Measurements from ENCODE around the gene TLE3. TPM values are rescaled to one million over a fixed set of nuclear protein-coding genes. Genes with fewer than 3 reads are reported as not detected.
A peak's percentile ranks its signal among the peaks of the same experiment; 100 is the strongest.

TLE3 gene
- total RNA-seq, 1 experiment from 2014 or later = 98.2 TPM

DNA sequence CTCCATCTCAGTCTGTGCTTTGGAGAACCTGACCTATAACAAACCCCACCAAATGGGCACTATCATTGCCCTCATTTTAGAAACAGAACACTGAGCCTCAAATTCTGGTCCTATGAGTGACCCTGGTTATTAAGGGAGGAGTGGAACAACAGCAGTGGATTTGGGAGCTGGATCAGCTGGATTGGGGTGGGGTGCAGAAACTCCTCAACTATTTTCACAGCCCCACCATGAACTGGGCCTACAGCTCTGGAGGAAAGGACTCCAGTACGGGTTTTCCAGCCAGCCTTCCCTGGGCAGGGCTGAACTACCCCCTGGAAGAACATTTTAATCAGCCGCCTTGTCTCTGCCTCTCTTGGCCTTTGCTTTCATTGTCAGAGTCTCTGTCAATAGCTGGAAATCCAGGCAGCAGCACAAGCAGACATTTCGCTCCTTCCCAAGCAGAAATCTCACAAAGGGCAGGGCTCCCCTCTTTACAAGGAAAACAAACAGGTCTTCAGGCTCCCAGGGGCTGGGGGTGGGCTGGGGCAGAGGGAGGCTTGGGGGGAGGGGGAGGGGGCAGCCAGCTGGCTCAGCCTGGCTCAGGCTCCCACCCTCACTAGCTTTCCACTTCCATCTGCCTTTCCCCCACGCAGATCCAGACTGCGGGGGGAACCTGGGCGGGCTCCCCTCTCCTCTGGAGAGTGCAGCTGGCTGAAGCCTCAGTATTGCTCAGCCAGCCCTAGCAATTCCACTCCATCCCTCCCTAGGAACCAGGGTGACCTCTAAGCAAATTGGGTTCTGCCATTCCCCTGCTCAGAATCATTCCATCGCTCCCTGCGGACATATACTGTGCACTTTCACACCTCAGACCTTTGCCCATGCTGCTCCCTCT is 13.7 kb upstream of the TLE3 start:
- Histone ChIP-seq H3K79me2 (ENCODE audit: insufficient read depth, low read length) (no peaks in the 10 kb centered on the region), H2BK120ac (ENCODE audit: low read depth, low read length, poor library complexity, severe bottlenecking) (no peak overlapping the region), H3K23me2 (ENCODE audit: insufficient read length, low read depth, low read length, poor library complexity, severe bottlenecking) (no peaks in the 10 kb centered on the region), H3K23ac (ENCODE audit: insufficient read length, low read depth, low read length) (no peak overlapping the region), H3K27ac (ENCODE audit: insufficient read length, low read depth, low read length) (no peak overlapping the region), H4K20me1 (ENCODE audit: control insufficient read depth, insufficient read depth, insufficient read length) (no peaks in the 10 kb centered on the region), H3K27me3 (ENCODE audit: insufficient read depth, low read length) (no peaks in the 10 kb centered on the region), H4K8ac (replicated peaks; ENCODE audit: insufficient read length, low read depth, low read length) (no peak overlapping the region), H3T11ph (ENCODE audit: low read length) (no peak overlapping the region), H3K9me3 (ENCODE audit: control insufficient read depth, low read depth, low read length) (no peaks in the 10 kb centered on the region), H2AK5ac (ENCODE audit: insufficient read length, low read length) (no peak overlapping the region), H4K5ac (ENCODE audit: insufficient read length, low read depth, low read length) (no peak overlapping the region), H3K79me1 (ENCODE audit: insufficient read depth, low read depth, low read length, poor library complexity, severe bottlenecking) (no peaks in the 10 kb centered on the region), H3K4ac (ENCODE audit: low read depth, low read length) (no peak overlapping the region), H3K4me1 (ENCODE audit: insufficient read depth, low read length) (no peaks in the 10 kb centered on the region; the same call in 1 of the 2 replicates), H2BK5ac (ENCODE audit: insufficient read length, low read length) (no peak overlapping the region), H3K56ac (ENCODE audit: insufficient read length, low read depth, low read length) (no peak overlapping the region), H2AFZ (ENCODE audit: low read length) (no peak overlapping the region), H4K91ac (ENCODE audit: insufficient read length, low read depth, low read length) (no peak overlapping the region), H2BK20ac (ENCODE audit: low read depth, low read length, poor library complexity, severe bottlenecking) (no peak overlapping the region), H3K14ac (ENCODE audit: insufficient read depth, low read length) (no peak overlapping the region), H3K18ac (ENCODE audit: insufficient read length, low read depth, low read length) (no peak overlapping the region), H2BK15ac (ENCODE audit: low read depth, low read length) (no peak overlapping the region), H3K9ac (ENCODE audit: extremely low read depth, insufficient read length, low read length) (no peak overlapping the region), H2BK12ac (ENCODE audit: insufficient read length, low read depth, low read length) (no peak overlapping the region), H3K4me2 (ENCODE audit: insufficient read depth, insufficient read length, low read length) (peak overlapping the region; percentile 56)
- TF ChIP-seq, protein P1, sequence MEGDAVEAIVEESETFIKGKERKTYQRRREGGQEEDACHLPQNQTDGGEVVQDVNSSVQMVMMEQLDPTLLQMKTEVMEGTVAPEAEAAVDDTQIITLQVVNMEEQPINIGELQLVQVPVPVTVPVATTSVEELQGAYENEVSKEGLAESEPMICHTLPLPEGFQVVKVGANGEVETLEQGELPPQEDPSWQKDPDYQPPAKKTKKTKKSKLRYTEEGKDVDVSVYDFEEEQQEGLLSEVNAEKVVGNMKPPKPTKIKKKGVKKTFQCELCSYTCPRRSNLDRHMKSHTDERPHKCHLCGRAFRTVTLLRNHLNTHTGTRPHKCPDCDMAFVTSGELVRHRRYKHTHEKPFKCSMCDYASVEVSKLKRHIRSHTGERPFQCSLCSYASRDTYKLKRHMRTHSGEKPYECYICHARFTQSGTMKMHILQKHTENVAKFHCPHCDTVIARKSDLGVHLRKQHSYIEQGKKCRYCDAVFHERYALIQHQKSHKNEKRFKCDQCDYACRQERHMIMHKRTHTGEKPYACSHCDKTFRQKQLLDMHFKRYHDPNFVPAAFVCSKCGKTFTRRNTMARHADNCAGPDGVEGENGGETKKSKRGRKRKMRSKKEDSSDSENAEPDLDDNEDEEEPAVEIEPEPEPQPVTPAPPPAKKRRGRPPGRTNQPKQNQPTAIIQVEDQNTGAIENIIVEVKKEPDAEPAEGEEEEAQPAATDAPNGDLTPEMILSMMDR (conservative IDR thresholded peaks at IDR 0.05) = no peak
- no CpG with 5 or more reads among the region's 8 CpGs for WGBS (ENCODE audit: extremely low coverage, insufficient read length, low lambda C conversion rate)
- peaks cover 23 to 29% of the 10 kb centered on the region in 2 experiments for H3K4me1 Mint-ChIP-seq
- H3K27me3 Mint-ChIP-seq (ENCODE audit: low read depth) = peaks cover 46% of the 10 kb centered on the region
- H3K9me3 Mint-ChIP-seq = no peaks in the 10 kb centered on the region; a peak in 1 of 5 replicates
- peak overlapping the region in 2 of 3 experiments; percentile 70 to 81; a peak in 3 of 7 replicates for H3K27ac Mint-ChIP-seq
- H3K36me3 Mint-ChIP-seq (ENCODE audit: insufficient read depth in 1 of 3, low read depth in 3 of 3) = no peaks in the 10 kb centered on the region
- peak; percentile 87 for DNase-seq
- H3K4me3 Mint-ChIP-seq = peak overlapping the region; percentile 35 to 69

Measured in H9 (cell line).